DND-41 (cell line): ENCODE data around the gene CABP1.

ENCODE experiments used
- ATAC-seq: fragments of 200-7000 bp; cut with Tn5 transposase; 3 replicates; pipeline ENCODE4 v1.9.1; 2021; ENCODE audit warnings: low read depth; ENCODE audit not compliant: insufficient read depth
- DNase-seq: peaks from one replicate; pipeline ENCODE4 v3.0.0-alpha.2; 2020
- H2AFZ ChIP-seq: 2 replicates; pipeline ENCODE4 v1.6.0; 2012; ENCODE audit warnings: low read depth, low read length
- H3K27ac ChIP-seq: 2 replicates; pipeline ENCODE4 v1.5.1; 2012; ENCODE audit warnings: low read length, inconsistent platforms
- H3K27me3 ChIP-seq: fragments of 200-600 bp; sonication (generic); 2 replicates; pipeline ENCODE4 v1.6.0; 2012; ENCODE audit warnings: low read length, mild to moderate bottlenecking, inconsistent platforms; ENCODE audit not compliant: insufficient read depth, poor library complexity
- H3K36me3 ChIP-seq: 2 replicates; pipeline ENCODE4 v1.5.1; 2012; ENCODE audit warnings: low read length, inconsistent platforms; ENCODE audit not compliant: insufficient read depth
- H3K4me1 ChIP-seq: 2 replicates; pipeline ENCODE4 v1.5.1; 2012; ENCODE audit warnings: mild to moderate bottlenecking, low read length; ENCODE audit not compliant: insufficient read depth
- H3K4me2 ChIP-seq: 2 replicates; pipeline ENCODE4 v1.6.0; 2012; ENCODE audit warnings: mild to moderate bottlenecking, moderate library complexity, low read length, inconsistent platforms; ENCODE audit not compliant: insufficient read depth
- H3K4me3 ChIP-seq, 2 experiments: fragments of 200-600 bp in 1 of 2; shearing (Covaris generic) in 1 of 2; 2 replicates each; pipeline ENCODE4 v1.5.1; 2012 to 2016; ENCODE audit warnings: inconsistent platforms in 2 of 2, low read length in 2 of 2, mild to moderate bottlenecking in 2 of 2, low read depth in 1 of 2, moderate library complexity in 1 of 2
- H3K79me2 ChIP-seq: 2 replicates; pipeline ENCODE4 v1.6.0; 2012; ENCODE audit warnings: low read length, inconsistent platforms; ENCODE audit not compliant: insufficient read depth
- H3K9ac ChIP-seq: 2 replicates; pipeline ENCODE4 v1.6.0; 2012; ENCODE audit warnings: low read depth, mild to moderate bottlenecking, inconsistent platforms, low read length, moderate library complexity
- H3K9me3 ChIP-seq: 2 replicates; pipeline ENCODE4 v1.5.1; 2012; ENCODE audit warnings: low read length, moderate library complexity, mild to moderate bottlenecking, inconsistent platforms; ENCODE audit not compliant: insufficient read depth, severe bottlenecking
- H4K20me1 ChIP-seq: 2 replicates; pipeline ENCODE4 v1.6.0; 2012; ENCODE audit warnings: low read length; ENCODE audit not compliant: insufficient read depth
- EZH2 ChIP-seq: IDR thresholded peaks from 3 replicates; pipeline ENCODE4 v1.6.1; 2012; ENCODE audit warnings: borderline replicate concordance, low read depth, mild to moderate bottlenecking, moderate library complexity, low read length, inconsistent platforms; ENCODE audit not compliant: severe bottlenecking
- TF ChIP-seq, protein P1 (sequence below): IDR thresholded peaks from 2 replicates; pipeline ENCODE4 v1.5.1; 2012; ENCODE audit warnings: borderline replicate concordance, low read length, moderate library complexity, mild to moderate bottlenecking; ENCODE audit not compliant: poor library complexity, severe bottlenecking; ENCODE audit errors: extremely low read depth

CABP1 gene

DNA sequence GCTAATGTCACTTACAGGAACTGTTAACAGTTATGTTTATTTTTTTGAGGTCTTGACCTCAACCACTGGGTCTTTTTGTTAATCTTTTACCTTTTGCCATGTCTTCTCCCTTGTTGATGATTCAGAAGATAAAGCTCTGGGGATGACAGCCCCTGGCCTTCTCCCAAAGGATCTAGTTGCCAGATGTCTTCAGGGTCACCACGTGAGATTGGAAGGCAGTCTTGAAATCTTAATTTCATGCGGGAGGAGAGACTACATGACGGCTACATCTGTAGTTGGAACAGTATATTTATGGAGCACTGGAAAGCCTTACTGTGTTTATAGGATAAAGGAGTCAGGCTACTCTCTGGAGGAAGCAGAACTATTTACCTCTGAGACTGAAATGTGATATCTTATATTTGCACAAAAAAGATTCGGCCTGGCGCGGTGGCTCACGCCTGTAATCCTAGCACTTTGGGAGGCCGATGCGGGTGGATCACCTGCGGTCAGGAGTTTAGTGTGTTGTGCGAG is 52.2 kb downstream of the CABP1 start:
- Histone ChIP-seq H3K27me3 (no peaks in the 10 kb centered on the region), H3K4me1 (peaks cover 38% of the 10 kb centered on the region), H3K4me2 (no peak overlapping the region), H3K79me2 (peaks cover 74% of the 10 kb centered on the region), H3K9ac (no peak overlapping the region), H3K4me3 (no peak overlapping the region), H3K9me3 (no peaks in the 10 kb centered on the region), H2AFZ (no peak overlapping the region), H4K20me1 (peaks cover 70% of the 10 kb centered on the region; the same call in 1 of the 2 replicates), H3K36me3 (peaks cover 62% of the 10 kb centered on the region), H3K27ac (peak overlapping the region; percentile 12; the same call in 1 of the 2 replicates)
- ATAC-seq, result no peak
- TF ChIP-seq EZH2, result no peak
- TF ChIP-seq, protein P1, sequence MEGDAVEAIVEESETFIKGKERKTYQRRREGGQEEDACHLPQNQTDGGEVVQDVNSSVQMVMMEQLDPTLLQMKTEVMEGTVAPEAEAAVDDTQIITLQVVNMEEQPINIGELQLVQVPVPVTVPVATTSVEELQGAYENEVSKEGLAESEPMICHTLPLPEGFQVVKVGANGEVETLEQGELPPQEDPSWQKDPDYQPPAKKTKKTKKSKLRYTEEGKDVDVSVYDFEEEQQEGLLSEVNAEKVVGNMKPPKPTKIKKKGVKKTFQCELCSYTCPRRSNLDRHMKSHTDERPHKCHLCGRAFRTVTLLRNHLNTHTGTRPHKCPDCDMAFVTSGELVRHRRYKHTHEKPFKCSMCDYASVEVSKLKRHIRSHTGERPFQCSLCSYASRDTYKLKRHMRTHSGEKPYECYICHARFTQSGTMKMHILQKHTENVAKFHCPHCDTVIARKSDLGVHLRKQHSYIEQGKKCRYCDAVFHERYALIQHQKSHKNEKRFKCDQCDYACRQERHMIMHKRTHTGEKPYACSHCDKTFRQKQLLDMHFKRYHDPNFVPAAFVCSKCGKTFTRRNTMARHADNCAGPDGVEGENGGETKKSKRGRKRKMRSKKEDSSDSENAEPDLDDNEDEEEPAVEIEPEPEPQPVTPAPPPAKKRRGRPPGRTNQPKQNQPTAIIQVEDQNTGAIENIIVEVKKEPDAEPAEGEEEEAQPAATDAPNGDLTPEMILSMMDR, result no peak
- no peak for DNase-seq

DNA sequence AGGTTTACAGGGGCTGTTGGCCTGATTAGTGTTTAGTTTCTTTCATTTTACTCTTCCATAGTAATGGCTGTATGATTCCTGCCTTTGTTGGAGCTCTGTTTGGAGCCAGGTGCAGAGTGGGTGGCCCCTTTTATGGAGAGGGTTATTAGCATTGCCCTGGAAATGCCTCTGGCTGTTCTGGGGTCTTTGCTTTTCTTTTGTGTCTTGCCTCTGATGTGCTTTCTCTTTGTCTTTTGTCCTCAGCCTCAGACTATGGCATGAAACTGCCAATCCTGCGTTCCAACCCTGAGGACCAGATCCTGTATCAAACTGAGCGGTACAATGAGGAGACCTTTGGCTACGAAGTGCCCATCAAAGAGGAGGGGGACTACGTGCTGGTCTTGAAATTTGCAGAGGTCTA is 53.4 kb downstream of the CABP1 start:
- peaks cover 75% of the 10 kb centered on the region for H3K36me3 ChIP-seq
- H3K27me3 ChIP-seq, result no peaks in the 10 kb centered on the region
- peaks cover 26% of the 10 kb centered on the region for H3K4me1 ChIP-seq
- H4K20me1 ChIP-seq, result peaks cover 57% of the 10 kb centered on the region; the same call in 1 of the 2 replicates
- no peaks in the 10 kb centered on the region for H3K9me3 ChIP-seq
- no peak overlapping the region for H3K9ac ChIP-seq
- no peak for TF ChIP-seq EZH2
- TF ChIP-seq, protein P1, result no peak
- ATAC-seq (no peak), DNase-seq (no peak)
- no peak overlapping the region for H3K4me3 ChIP-seq
- no peak overlapping the region for H2AFZ ChIP-seq
- no peak overlapping the region for H3K27ac ChIP-seq
- H3K4me2 ChIP-seq, result no peak overlapping the region
- H3K79me2 ChIP-seq, result peaks cover 62% of the 10 kb centered on the region

DNA sequence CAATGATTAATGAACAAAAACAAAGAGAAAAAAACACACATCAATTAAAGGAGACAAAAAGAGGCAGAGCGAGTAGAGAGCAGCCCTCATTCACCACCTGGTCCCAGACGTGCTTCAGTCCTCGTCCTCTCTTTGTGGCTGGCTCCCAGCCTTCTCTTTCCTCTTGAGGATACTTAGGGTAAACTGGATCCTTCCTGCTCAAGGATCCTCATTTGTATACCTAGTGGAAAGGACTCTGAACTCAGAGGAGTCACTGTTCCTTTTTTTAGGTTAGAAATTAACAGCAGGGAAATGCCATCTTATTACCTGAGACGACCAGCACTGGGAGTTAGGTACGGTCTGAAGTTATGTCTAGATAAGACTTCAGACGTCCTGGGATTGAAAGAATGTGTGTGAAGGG is 56.2 kb downstream of the CABP1 start:
- Histone ChIP-seq H3K79me2 (peaks cover 34% of the 10 kb centered on the region), H3K27me3 (no peaks in the 10 kb centered on the region), H3K4me1 (peaks cover 1% of the 10 kb centered on the region; the same call in 1 of the 2 replicates), H3K9ac (no peak overlapping the region), H2AFZ (no peak overlapping the region), H3K27ac (no peak overlapping the region), H3K4me2 (no peak overlapping the region), H3K36me3 (peaks cover 90% of the 10 kb centered on the region), H4K20me1 (peaks cover 45% of the 10 kb centered on the region), H3K9me3 (no peaks in the 10 kb centered on the region), H3K4me3 (no peak overlapping the region)
- TF ChIP-seq EZH2, result no peak
- TF ChIP-seq, protein P1, result no peak
- DNase-seq (no peak), ATAC-seq (no peak)

DNA sequence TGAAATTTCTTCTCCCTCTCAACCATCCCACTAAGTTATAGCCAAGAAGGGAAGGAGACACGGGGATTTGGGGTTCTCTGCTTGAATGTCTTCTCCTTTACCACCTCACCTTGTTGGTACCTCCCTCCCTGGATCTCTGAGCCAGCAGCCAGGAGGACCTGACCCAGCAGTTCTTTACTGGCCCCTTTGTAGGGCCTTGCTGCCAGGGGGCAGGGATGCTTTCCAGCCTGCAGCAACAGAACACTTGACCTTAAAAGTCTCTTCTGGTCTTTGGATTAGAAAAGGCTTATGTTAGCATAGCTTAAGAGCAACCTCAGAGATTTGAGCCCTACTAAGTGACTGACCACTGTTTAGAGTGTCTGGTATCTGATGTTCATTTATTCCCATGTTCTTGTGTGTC is 56.9 kb downstream of the CABP1 start:
- no peak overlapping the region for H3K4me2 ChIP-seq
- peaks cover 27% of the 10 kb centered on the region for H3K79me2 ChIP-seq
- peaks cover 47% of the 10 kb centered on the region for H4K20me1 ChIP-seq
- H3K9me3 ChIP-seq, result no peaks in the 10 kb centered on the region
- H3K9ac ChIP-seq, result no peak overlapping the region
- DNase-seq (no peak), ATAC-seq (no peak)
- no peak overlapping the region for H3K4me3 ChIP-seq
- H3K36me3 ChIP-seq, result peaks cover 97% of the 10 kb centered on the region
- no peak overlapping the region for H3K27ac ChIP-seq
- TF ChIP-seq, protein P1, result no peak
- TF ChIP-seq EZH2, result no peak
- no peaks in the 10 kb centered on the region for H3K27me3 ChIP-seq
- H2AFZ ChIP-seq, result no peak overlapping the region
- H3K4me1 ChIP-seq, result no peaks in the 10 kb centered on the region
